Kidney glomerular epithelial cell (primary cell): ENCODE results near the gene OR2B6.
"Not testable (repeated sequence)": the region's sequence is repeated elsewhere in the genome, so short reads cannot be mapped to it uniquely, and the experiment has no call there.

Experiments
- DNase-seq: peaks from one replicate; lab custom pipeline; 2025; lab: John Stamatoyannopoulos, UW

Gene OR2B6

DNA sequence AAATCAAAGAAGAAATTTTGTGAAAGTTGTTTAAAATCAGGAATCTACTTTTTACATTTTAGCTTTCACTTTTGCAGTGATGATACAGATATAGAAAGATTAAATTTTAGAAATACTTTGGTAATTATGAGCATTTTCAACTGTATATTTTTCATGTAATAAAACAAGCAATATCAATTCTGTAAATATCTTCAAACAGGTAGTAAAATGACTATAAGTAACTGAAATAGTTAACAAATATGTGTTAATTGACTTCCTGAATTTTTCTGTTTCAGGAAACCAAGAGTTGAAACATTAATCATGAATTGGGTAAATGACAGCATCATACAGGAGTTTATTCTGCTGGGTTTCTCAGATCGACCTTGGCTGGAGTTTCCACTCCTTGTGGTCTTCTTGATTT is at the start of gene OR2B6:
Gene OR2B6 (plus strand): TSS at position 301 of the 400 bp plus-strand sequence. CDS start 0 bp downstream, at position 301.
- no peak for DNase-seq

DNA sequence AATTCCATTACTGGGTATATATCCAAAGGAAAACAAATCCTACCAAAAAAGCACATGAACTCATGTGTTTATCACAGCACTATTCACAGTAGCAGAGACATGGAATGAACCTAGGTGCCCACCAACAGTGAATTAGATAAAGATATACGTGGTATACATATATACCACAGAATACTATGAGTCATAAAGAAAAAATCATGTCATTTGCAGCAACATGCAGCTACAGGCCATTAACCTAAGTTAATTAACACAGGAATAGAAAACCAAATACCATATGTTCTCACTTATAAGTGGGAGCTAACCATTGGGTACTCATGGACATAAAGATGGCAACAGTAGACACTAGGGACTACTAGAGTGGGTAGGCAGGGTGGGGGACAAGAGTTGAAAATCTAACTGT is 49.0 kb upstream of the OR2B6 start:
- no peak for DNase-seq

DNA sequence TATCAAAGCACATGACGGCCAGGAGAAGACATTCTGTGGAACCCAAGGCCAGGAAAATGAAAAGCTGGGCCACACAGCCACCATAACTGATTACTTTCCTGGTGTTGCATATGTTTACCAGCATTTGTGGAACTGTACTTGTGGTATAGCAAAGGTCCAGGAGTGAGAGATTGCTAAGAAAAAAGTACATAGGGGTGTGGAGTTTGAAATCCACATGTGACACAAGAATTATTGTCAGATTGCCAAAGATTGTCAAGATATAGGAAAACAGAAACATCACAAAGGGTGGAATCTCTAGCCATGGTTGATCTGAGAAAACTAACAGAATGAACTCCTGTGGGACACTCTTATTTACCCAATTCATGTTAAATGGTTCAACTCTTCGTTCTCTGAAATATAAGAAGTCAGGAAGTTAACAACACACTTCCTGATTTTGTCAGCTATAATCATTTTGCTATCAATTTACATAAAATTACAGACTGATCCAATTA is 45.0 kb upstream of the OR2B6 start, which contains the start of gene OR2B2:
Gene OR2B2 (minus strand): TSS at position 441 of the 491 bp plus-strand sequence. CDS start 77 bp downstream, at position 364.
- no peak for DNase-seq

DNA sequence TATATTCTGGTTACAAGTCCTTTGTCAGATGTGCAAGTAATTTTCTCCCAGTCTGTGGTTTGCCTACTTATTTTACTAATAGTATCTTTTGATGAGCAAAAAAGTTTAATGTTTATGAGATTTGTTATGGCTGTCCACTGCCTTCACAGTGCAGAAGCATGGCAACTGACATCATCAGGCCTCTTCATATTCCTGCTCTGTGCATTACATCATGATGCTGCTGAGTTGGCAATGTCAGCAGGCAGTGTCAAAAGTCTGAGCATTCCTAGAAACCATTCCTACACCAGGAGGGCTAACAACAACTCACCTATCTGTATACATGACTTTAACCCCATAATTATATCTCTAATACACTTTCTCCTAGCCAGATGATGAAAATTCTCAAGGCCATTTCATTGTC is 34.1 kb upstream of the OR2B6 start:
- DNase-seq, result no peak

DNA sequence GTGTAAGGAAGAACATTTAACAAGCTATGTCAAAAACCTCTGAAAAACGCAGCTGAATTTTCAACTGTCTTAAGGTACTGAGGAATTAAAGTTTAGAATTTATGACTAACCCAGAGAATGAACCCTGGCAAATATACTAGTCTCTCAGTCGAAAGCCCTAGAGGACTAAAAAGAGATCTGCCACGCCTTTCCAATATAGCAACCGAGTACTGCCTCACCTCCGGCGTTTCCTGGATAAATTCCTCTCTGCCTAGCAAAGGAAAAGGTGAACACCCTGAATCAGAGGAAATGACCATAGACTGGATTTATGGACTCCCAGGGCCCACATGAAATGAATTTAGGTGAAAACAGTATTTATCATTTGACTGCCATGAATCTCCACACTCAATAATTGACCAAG is 32.9 kb upstream of the OR2B6 start:
- no peak for DNase-seq

DNA sequence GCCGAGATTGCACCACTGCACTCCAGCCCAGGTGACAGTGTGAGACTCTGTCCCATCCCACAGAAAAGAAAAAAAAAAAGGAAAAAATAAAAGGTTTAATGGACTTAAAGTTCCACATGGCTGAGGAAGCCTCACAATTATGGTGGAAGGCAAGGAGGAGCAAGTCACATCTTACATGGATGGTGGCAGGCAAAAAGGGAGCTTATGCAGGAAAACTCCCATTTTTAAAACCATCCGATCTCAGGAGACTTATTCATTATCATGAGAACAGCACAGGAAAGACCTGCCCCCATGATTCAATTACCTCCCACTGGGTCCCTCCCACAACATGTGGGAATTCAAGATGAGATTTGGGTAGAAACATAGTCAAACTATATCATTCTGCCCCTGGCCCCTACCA is 29.0 kb upstream of the OR2B6 start:
- DNase-seq, result not testable (repeated sequence)

DNA sequence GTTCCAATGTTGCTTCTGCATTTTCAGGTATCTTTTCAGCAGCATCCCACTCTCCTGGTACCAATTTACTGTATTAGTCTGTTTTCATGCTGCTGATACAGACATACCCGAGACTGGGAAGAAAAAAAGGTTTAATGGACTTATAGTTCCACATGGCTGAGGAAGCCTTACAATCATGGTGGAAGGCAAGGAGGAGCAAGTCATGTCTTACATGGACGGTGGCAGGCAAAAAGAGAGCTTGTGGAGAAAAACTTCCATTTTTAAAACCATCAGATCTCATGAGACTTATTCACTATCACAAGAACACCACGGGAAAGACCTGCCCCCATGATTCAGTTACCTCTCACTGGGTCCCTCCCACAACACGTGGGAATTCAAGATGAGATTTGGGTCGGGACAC is 27.1 kb upstream of the OR2B6 start:
- not testable (repeated sequence) for DNase-seq

DNA sequence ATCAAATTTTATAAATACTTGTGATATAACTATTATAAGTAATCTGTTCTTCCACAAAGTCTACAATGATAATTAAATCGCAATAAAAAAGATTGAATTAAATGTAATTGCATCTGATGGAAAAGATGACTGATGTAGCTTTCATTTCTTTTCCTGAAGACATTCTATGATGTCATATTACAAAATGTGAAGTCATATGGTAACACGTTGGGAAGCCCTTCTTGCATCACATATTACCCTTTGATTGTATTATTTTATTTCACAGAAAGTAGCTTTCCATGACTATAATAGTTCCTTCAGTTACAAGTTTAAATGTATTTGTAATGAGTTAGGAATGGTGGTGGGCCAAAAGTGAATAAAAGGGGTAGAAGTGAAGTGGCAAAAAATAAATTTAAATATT is 25.8 kb upstream of the OR2B6 start:
- DNase-seq, result no peak

DNA sequence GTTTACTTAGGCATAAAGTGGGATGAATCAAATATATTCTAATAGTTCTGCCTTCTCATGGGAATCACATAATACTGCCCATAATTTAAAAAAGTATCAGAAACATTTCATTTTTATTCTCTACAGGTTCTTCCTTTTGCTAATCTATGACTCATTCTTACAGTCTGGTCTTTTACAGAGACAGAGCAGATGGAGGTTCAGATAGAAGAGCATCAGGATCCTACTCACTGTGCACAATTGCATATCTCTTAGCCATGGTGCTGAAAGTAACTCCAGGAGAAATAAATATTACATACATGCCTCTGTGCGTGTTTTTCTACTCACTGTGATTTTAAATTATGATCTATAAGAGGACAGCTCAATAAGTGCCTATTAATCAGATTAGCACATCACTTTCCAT is 16.3 kb upstream of the OR2B6 start:
- DNase-seq, result no peak

DNA sequence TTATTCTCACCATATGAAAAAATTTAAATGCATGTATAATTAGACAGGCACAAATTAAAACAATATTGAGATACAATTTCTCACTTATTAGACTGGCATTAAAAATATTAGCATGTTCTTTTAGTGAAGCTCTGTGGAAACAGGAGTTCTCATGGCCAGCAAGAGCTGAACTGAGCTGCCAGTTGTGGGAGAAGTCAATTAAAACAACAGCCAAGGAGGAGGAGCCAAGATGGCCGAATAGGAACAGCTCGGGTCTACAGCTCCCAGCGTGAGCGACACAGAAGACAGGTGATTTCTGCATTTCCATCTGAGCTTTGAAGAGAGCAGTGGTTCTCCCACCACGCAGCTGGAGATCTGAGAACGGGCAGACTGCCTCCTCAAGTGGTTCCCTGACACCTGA is 14.0 kb upstream of the OR2B6 start:
- not testable (repeated sequence) for DNase-seq

DNA sequence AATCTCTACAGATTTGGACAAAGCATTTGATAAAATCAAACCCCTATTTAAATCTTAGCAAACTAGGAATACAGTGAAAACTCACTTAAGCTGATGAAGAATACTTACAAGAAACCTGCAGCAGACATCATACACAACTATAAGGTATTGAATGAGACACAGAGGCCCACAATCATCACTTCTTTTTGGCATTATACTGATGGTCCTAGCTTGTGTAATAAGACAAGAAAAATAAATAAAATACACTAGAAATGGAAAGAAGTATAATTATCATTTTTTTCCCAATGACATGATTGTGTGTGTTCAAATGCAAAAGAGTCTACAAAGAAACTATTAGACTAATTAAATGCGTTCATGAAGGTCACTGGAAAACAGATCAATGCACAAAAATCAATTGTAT is 8.8 kb upstream of the OR2B6 start:
- no peak for DNase-seq

DNA sequence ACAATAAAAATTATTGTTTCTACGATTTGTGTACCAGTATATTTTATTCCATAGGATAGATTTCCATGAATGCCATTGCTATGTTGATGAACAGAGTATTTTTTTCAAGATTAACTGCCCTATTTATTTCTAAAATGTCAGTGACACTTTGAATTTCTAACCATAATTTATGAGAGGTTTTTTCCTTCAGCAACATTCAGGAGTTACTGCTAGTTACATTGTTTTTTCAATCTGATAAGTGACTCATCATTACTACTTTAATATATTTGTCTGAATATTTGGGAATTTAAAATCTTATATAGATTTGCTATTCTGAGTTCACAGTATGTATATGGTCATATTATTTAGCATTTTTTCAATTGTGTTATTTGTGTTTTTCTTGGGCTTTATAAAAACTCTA is 6.0 kb upstream of the OR2B6 start:
- no peak for DNase-seq

DNA sequence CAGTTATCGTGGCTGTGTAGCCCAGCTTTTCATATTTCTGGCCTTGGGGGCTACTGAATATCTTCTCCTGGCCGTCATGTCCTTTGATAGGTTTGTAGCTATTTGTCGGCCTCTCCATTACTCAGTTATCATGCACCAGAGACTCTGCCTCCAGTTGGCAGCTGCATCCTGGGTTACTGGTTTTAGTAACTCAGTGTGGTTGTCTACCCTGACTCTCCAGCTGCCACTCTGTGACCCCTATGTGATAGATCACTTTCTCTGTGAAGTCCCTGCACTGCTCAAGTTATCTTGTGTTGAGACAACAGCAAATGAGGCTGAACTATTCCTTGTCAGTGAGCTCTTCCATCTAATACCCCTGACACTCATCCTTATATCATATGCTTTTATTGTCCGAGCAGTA is 475 bp downstream of the OR2B6 start:
- no peak for DNase-seq

DNA sequence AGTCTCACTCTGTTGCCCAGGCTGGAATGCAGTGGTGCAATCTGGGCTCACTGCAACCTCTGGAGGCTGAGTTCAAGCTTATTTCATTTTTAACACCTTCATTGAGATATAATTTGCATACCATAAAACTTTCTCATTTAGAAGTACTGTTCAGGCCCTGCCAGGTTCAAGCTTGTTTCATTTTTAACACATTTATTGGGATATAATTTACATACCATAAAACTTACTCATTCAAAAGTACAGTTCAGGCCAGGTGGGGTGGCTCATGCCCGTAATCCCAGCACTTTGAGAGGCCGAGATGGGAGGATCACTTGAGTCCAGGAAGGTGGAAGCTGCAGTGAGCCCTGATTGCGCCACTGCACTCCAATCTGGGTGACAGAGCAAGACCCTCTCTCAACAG is 5.5 kb downstream of the OR2B6 start:
- DNase-seq, result no peak

DNA sequence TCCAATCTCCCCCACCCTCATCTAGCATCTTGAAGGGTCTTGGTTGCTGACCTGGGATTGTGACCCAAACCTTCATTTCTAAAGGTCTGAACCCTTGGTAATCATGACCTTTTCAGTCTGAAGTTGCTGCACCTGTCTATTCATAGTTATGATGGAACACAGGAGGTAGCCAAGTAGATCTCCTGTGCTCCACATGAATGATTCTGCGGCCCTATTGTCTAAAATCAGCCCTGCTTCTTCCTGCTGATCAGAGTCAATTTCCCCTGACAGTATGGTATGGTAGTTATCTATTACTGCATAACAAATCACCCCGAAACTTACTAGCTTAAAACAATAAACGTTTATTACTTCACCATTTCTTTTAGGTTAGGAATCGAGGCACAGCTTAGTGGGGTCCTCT is 9.0 kb downstream of the OR2B6 start:
- DNase-seq, result no peak

DNA sequence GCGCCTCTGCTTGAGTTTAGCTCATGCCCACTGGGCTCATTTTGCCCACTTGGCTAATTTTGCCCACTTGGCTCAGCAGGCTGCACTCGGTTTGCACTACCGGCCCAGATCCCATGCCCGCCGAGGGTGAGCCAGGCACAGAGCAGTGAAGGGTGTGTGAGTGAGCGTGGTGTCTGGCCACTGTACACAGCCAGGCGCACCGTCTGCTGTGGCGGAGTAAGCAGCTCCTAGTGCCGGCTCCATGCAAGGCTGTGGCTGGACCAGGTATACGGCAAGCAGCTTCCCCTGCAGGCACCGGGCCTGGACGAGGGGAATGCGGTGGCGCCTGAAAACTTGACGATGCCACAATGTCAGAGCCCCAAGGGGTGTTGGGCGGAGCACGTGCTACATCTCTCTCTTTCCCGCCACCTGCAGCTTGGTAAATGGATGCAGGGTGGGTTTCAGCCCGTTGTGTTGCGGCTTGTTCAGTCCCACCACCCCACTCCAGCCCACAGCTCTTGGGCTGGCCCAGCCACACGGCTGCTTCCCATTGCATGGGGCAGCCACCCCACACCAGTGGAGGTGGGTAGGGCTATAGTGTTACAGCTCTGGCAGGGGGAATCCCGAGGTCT is 9.9 kb downstream of the OR2B6 start:
- no peak for DNase-seq

DNA sequence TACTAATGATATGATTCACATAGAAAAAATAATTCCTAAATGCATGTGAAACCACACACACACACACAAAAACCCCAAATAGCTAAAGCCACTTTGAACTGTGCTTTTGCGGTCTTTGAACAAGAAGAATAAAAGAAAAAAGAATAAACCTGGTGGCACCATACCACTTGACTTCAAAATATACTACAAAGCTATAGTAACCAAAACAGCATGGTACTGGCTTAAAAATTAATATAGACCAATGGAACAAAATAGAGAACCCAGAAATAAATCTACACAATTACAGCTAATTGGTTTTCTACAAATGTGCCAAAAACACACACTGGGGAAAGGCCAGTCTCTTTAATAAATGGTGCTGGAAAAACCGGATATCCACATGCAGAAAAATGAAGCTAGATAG is 13.4 kb downstream of the OR2B6 start:
- DNase-seq, result no peak

DNA sequence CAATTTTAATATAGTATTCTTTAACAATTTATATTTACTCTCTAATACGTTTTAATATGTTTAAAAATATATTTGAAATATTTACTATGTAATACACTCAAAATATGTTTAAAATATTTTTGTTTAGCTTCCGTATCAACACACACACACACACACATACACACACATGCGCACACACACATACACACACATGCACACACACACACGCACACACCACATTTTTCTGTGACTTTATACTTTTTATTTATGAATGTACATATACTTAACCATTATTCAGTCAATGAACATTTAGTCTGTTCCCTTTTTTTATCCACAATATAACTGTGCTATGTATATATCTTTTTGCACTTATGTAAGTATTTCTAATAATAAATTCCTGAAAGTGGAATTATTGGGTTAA is 15.7 kb downstream of the OR2B6 start:
- no peak for DNase-seq

DNA sequence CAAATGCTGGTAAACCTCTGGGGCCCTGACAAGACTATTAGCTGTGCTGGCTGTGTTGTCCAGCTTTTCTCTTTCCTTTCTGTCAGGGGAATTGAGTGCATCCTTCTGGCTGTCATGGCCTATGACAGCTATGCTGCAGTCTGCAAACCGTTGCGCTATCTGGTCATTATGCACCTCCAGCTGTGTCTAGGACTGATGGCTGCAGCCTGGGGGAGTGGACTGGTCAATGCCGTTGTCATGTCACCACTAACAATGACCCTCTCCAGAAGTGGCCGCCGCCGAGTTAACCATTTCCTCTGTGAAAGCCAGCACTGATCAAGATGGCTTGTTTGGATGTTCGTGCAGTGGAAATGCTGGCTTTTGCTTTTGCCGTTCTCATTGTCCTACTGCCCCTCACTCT is 20.3 kb downstream of the OR2B6 start:
- DNase-seq, result no peak

DNA sequence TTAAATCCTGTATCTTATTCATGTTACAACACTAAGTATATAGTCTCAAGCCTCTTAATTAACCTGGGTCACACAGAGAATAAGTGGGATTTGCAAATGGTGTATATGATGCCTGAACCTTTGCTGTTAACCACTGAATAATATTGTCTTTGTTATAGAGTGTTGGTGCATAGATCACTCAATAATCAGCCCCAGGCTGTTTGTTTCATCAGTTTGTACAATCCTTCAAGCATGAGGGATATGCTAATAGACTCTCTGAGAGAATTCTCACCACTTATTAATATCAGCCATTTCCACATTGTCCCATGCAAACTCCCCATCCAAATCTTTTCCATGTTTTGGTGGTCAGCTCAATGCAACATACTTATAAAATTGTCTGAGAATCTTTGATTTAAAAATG is 21.7 kb downstream of the OR2B6 start:
- no peak for DNase-seq

DNA sequence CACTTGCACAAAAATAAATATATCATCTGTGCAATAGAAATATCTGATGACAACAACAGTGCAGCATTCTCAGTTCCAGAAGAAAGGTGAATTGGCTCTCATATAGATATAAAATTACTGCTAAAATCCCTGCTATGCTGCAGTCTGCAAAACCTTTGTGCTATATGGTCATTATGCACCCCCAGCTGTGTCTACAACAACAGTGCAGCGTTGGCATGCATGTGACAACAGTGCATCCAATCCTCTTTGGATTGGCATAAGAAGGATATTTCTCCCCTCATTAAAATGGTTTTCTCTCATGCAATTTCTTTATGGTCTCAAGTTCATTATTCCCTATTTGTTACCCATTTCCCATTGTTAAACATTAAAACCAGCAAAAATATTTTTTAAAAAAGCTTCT is 23.1 kb downstream of the OR2B6 start:
- no peak for DNase-seq

DNA sequence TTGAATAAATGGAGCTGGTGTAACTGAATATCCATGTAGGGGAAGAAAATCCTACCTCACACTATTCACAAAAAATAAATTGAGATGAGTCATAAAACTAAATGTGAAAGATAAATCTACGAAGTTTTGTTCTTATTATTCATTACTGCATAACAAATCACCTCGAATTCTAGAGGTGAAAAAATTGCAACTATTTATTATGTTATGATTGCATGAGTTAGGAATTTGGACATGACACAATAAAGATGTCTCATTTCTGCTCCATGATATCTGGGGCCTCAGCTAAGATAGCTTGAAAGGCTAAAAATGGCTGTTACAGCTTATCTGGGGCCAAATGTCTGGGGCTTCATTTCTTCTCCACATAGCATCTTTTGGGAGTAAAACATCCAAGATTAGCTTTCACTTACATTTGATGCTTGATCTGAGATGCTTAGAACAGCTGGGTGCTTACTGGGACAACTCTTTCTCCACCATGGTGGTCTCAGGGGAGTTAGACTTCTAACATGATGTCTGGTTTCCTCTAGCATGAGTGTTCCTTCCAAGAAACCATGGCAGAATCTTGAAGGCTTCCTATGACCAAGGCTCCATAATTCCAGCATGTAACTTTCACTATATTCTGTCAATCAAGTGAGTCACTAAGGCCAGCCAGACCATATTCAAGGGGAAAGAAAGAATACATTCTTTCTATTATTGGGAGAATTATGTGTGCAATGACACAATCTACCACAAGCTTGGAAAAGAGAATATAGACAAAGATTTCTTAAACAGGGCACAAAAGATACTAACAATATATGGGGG is 30.1 kb downstream of the OR2B6 start:
- DNase-seq, result peak; percentile 7

DNA sequence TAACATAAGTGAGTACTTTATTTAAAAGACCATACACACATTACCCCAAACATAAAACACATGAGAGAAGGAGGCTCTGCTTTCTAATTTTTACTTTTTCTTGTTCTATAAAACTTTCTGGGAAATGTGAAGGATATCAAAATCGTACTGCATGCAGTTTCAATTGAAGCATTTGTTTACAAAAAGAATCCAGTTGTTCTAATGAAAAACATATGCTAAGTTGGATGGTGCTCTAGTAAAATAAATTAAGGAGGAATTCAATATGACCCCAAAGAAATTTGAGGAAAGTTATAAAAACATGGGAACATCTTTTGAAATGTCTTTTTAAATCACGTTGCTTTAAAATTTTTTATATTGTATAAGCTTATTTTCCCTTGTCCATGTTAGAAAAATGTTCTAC is 37.6 kb downstream of the OR2B6 start:
- DNase-seq, result no peak
